SK-N-SH treated with all-trans-retinoic acid at 6 μM for 48 hours (cell line): Measurements from ENCODE around the gene DSCAM.

Experiments used
- ATAC-seq: fragments of 200-7000 bp; cut with Tn5 transposase; 3 replicates; pipeline ENCODE4 v1.9.1; 2020; ENCODE audit warnings: mild to moderate bottlenecking, moderate library complexity
- ARNTL ChIP-seq: fragments of 450-650 bp; formaldehyde crosslinking; IDR thresholded peaks from 2 replicates; pipeline ENCODE4 v1.5.0; 2020; ENCODE audit warnings: low read depth, mild to moderate bottlenecking, moderate library complexity, borderline replicate concordance
- BACH2 ChIP-seq: fragments of 250-450 bp; sonication (Bioruptor Pico); IDR thresholded peaks from 2 replicates; pipeline ENCODE4 v1.9.0; 2021; ENCODE audit warnings: mild to moderate bottlenecking, borderline replicate concordance
- CREB5 ChIP-seq: fragments of 250-450 bp; sonication (Bioruptor Pico); IDR thresholded peaks from 2 replicates; pipeline ENCODE4 v1.5.1; 2020; ENCODE audit warnings: low read depth, mild to moderate bottlenecking, moderate library complexity
- CSRNP3 ChIP-seq: fragments of 250-450 bp; sonication (Bioruptor Pico); IDR thresholded peaks from 2 replicates; pipeline ENCODE4 v1.5.1; 2021; ENCODE audit warnings: mild to moderate bottlenecking, moderate library complexity
- ESRRG ChIP-seq: fragments of 250-450 bp; sonication (Bioruptor Pico); IDR thresholded peaks from 2 replicates; pipeline ENCODE4 v1.6.1; 2021; ENCODE audit warnings: mild to moderate bottlenecking
- GLIS3 ChIP-seq: fragments of 250-450 bp; sonication (Bioruptor Pico); IDR thresholded peaks from 2 replicates; pipeline ENCODE4 v1.5.0; 2020; ENCODE audit warnings: mild to moderate bottlenecking, moderate library complexity
- OSR1 ChIP-seq: fragments of 250-450 bp; sonication (Bioruptor Pico); IDR thresholded peaks from 2 replicates; pipeline ENCODE4 v1.8.0; 2022; ENCODE audit warnings: moderate library complexity, mild to moderate bottlenecking, inconsistent platforms
- PPARA ChIP-seq: fragments of 250-450 bp; sonication (Bioruptor Pico); IDR thresholded peaks from 2 replicates; pipeline ENCODE4 v1.5.0; 2020; ENCODE audit warnings: mild to moderate bottlenecking, borderline replicate concordance
- SNAI2 ChIP-seq: fragments of 250-450 bp; sonication (Bioruptor Pico); IDR thresholded peaks from 2 replicates; pipeline ENCODE4 v1.5.0; 2020; ENCODE audit warnings: mild to moderate bottlenecking, moderate library complexity
- TCF4 ChIP-seq: fragments of 250-450 bp; sonication (Bioruptor Pico); IDR thresholded peaks from 2 replicates; pipeline ENCODE4 v1.8.0; 2021; ENCODE audit warnings: mild to moderate bottlenecking, moderate library complexity, borderline replicate concordance
- TOX ChIP-seq: fragments of 250-450 bp; sonication (Bioruptor Pico); IDR thresholded peaks from 2 replicates; pipeline ENCODE4 v1.8.0; 2021; ENCODE audit warnings: mild to moderate bottlenecking, moderate library complexity, borderline replicate concordance
- ZC3H10 ChIP-seq: fragments of 250-450 bp; sonication (Bioruptor Pico); IDR thresholded peaks from 2 replicates; pipeline ENCODE4 v1.5.1; 2021; ENCODE audit warnings: mild to moderate bottlenecking, moderate library complexity
- ZFP30 ChIP-seq: fragments of 450-650 bp; formaldehyde crosslinking; IDR thresholded peaks from 2 replicates; pipeline ENCODE4 v1.5.0; 2022; ENCODE audit warnings: mild to moderate bottlenecking, moderate library complexity
- ZNF8 ChIP-seq: fragments of 450-650 bp; formaldehyde crosslinking; IDR thresholded peaks from 2 replicates; pipeline ENCODE4 v1.5.0; 2020; ENCODE audit warnings: mild to moderate bottlenecking, moderate library complexity
- TF ChIP-seq, protein P1 (sequence below): fragments of 250-450 bp; sonication (Bioruptor Pico); IDR thresholded peaks from 2 replicates; pipeline ENCODE4 v1.8.0; 2021; ENCODE audit warnings: low read depth, mild to moderate bottlenecking, moderate library complexity, borderline replicate concordance
- TF ChIP-seq, protein P2 (sequence below): fragments of 250-450 bp; sonication (Bioruptor Pico); IDR thresholded peaks from 2 replicates; pipeline ENCODE4 v1.5.0; 2020; ENCODE audit warnings: mild to moderate bottlenecking, moderate library complexity
- TF ChIP-seq, protein P3 (sequence below): fragments of 250-450 bp; sonication (Bioruptor Pico); IDR thresholded peaks from 2 replicates; pipeline ENCODE4 v1.8.0; 2020; ENCODE audit warnings: mild to moderate bottlenecking, moderate library complexity, borderline replicate concordance

The DSCAM gene

GRCh38 chr21:39971956-39972355, 875.0 kb downstream of the DSCAM start (continued):
- TF ChIP-seq, protein P1, sequence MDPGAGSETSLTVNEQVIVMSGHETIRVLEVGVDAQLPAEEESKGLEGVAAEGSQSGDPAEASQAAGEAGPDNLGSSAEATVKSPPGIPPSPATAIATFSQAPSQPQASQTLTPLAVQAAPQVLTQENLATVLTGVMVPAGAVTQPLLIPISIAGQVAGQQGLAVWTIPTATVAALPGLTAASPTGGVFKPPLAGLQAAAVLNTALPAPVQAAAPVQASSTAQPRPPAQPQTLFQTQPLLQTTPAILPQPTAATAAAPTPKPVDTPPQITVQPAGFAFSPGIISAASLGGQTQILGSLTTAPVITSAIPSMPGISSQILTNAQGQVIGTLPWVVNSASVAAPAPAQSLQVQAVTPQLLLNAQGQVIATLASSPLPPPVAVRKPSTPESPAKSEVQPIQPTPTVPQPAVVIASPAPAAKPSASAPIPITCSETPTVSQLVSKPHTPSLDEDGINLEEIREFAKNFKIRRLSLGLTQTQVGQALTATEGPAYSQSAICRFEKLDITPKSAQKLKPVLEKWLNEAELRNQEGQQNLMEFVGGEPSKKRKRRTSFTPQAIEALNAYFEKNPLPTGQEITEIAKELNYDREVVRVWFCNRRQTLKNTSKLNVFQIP (CRISPR knock-in tag): no peak

DNA sequence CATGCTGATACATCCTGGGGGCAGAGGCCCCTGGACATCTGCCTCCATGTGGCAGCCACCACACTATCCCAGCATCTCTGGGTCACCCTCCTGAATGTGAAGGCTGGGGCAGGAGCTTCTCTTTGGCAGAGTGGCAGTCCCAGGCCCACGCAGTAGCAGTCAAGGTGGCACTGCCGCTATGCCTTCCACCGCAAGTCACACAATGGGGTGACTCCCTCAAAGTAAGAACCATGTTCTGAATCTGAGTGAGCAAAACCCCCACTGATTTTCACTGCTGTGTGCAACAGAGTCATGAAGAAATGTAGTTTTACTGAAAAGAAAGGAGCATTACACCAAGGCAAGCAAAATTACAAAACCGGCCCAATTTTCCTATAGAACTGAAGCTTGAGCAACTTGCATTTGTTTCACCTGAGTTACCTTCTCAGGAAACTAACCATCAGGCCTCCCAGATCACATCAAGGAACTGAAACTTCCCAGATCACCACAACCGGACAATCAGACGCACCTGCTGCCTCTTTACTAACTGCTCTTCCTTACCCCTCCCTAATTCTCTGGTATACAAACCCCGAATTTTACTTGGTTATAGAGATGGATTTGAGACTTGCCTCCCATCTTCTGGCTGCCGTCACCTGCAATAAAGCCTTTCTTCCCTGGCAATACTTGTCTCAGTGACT, 877.1 kb downstream of the DSCAM start:
- no peak for ATAC-seq
- TF ChIP-seq CSRNP3: no peak
- TF ChIP-seq SNAI2 (CRISPR knock-in tag): no peak
- no peak for TF ChIP-seq BACH2 (CRISPR knock-in tag)
- TF ChIP-seq PPARA (CRISPR knock-in tag): no peak
- no peak for TF ChIP-seq ZFP30 (CRISPR knock-in tag)
- TF ChIP-seq CREB5 (CRISPR knock-in tag): no peak
- TF ChIP-seq, protein P2, sequence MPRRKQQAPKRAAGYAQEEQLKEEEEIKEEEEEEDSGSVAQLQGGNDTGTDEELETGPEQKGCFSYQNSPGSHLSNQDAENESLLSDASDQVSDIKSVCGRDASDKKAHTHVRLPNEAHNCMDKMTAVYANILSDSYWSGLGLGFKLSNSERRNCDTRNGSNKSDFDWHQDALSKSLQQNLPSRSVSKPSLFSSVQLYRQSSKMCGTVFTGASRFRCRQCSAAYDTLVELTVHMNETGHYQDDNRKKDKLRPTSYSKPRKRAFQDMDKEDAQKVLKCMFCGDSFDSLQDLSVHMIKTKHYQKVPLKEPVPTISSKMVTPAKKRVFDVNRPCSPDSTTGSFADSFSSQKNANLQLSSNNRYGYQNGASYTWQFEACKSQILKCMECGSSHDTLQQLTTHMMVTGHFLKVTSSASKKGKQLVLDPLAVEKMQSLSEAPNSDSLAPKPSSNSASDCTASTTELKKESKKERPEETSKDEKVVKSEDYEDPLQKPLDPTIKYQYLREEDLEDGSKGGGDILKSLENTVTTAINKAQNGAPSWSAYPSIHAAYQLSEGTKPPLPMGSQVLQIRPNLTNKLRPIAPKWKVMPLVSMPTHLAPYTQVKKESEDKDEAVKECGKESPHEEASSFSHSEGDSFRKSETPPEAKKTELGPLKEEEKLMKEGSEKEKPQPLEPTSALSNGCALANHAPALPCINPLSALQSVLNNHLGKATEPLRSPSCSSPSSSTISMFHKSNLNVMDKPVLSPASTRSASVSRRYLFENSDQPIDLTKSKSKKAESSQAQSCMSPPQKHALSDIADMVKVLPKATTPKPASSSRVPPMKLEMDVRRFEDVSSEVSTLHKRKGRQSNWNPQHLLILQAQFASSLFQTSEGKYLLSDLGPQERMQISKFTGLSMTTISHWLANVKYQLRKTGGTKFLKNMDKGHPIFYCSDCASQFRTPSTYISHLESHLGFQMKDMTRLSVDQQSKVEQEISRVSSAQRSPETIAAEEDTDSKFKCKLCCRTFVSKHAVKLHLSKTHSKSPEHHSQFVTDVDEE: no peak
- TF ChIP-seq OSR1 (CRISPR knock-in tag): no peak
- TF ChIP-seq, protein P1 (CRISPR knock-in tag): no peak
- TF ChIP-seq, protein P3, sequence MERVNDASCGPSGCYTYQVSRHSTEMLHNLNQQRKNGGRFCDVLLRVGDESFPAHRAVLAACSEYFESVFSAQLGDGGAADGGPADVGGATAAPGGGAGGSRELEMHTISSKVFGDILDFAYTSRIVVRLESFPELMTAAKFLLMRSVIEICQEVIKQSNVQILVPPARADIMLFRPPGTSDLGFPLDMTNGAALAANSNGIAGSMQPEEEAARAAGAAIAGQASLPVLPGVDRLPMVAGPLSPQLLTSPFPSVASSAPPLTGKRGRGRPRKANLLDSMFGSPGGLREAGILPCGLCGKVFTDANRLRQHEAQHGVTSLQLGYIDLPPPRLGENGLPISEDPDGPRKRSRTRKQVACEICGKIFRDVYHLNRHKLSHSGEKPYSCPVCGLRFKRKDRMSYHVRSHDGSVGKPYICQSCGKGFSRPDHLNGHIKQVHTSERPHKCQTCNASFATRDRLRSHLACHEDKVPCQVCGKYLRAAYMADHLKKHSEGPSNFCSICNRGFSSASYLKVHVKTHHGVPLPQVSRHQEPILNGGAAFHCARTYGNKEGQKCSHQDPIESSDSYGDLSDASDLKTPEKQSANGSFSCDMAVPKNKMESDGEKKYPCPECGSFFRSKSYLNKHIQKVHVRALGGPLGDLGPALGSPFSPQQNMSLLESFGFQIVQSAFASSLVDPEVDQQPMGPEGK (CRISPR knock-in tag): no peak
- TF ChIP-seq ZNF8 (CRISPR knock-in tag): no peak
- no peak for TF ChIP-seq ZC3H10 (CRISPR knock-in tag)
- no peak for TF ChIP-seq TCF4 (CRISPR knock-in tag)
- no peak for TF ChIP-seq ARNTL (CRISPR knock-in tag)
- TF ChIP-seq GLIS3: no peak
- no peak for TF ChIP-seq ESRRG
- TF ChIP-seq TOX (CRISPR knock-in tag): no peak

- no peak for ATAC-seq
- TF ChIP-seq ZNF8 (CRISPR knock-in tag) (no peak), TCF4 (CRISPR knock-in tag) (no peak)
Measured at GRCh38 chr21:39968010-39968409, 878.9 kb downstream of the DSCAM start.
